WTC11 (cell line): Measurements from ENCODE around the gene CTAGE1. TPM values are rescaled to one million over a fixed set of nuclear protein-coding genes. Genes with fewer than 3 reads are reported as not detected.

Experiments used
- ATAC-seq: fragments of 200-7000 bp; cut with Tn5 transposase; 2 replicates; pipeline ENCODE4 v1.10.0; 2021; ENCODE audit warnings: mild to moderate bottlenecking, moderate library complexity
- CTCF ChIA-PET: fragments of 300-600 bp; sonication (Branson Sonifier 250); formaldehyde crosslinking; loops from one replicate; lab custom pipeline; 2021; ENCODE audit warnings: antibody characterized with exemption; lab: Charles Lee
- POLR2A ChIA-PET: fragments of 350-600 bp; sonication (Branson Sonifier 250); formaldehyde crosslinking; loops from one replicate; lab custom pipeline; 2021; ENCODE audit warnings: antibody characterized with exemption; lab: Charles Lee
- DNase-seq: peaks from one replicate; pipeline ENCODE4 v3.0.0; 2021; ENCODE audit warnings: low spot score
- H3K27ac Mint-ChIP-seq: 2 replicates; pipeline ENCODE4 v1.8.0; 2021; ENCODE audit warnings: mixed read lengths
- H3K27me3 Mint-ChIP-seq: 2 replicates; pipeline ENCODE4 v1.8.0; 2021; ENCODE audit warnings: low read depth, mild to moderate bottlenecking, moderate library complexity, mixed read lengths
- H3K36me3 Mint-ChIP-seq: 2 replicates; pipeline ENCODE4 v1.8.0; 2021; ENCODE audit warnings: mixed read lengths
- H3K4me1 Mint-ChIP-seq: 2 replicates; pipeline ENCODE4 v1.8.0; 2022; ENCODE audit warnings: mixed read lengths
- H3K4me3 Mint-ChIP-seq: 2 replicates; pipeline ENCODE4 v1.8.0; 2021; ENCODE audit warnings: mild to moderate bottlenecking, moderate library complexity, mixed read lengths
- H3K9me3 Mint-ChIP-seq: 2 replicates; pipeline ENCODE4 v1.8.0; 2021; ENCODE audit warnings: mixed read lengths
- AR ChIP-seq: fragments of 250-450 bp; sonication (Bioruptor Pico); IDR thresholded peaks from 2 replicates; pipeline ENCODE4 v1.9.0; 2021; ENCODE audit warnings: mild to moderate bottlenecking
- ATF1 ChIP-seq: sonication (generic); formaldehyde crosslinking; IDR thresholded peaks from 2 replicates; pipeline ENCODE4 v1.8.1; 2023; ENCODE audit warnings: mild to moderate bottlenecking, moderate library complexity, missing genetic modification reagents
- ATF3 ChIP-seq: sonication (generic); formaldehyde crosslinking; conservative IDR thresholded peaks from 2 replicates; pipeline ENCODE4 v1.8.1; 2022; ENCODE audit warnings: mild to moderate bottlenecking, missing genetic modification reagents
- CREM ChIP-seq: sonication (generic); formaldehyde crosslinking; IDR thresholded peaks from 2 replicates; pipeline ENCODE4 v1.8.1; 2022; ENCODE audit warnings: mild to moderate bottlenecking, missing genetic modification reagents, moderate library complexity
- E2F1 ChIP-seq: sonication (generic); formaldehyde crosslinking; IDR thresholded peaks from 2 replicates; pipeline ENCODE4 v1.8.0; 2022; ENCODE audit warnings: mild to moderate bottlenecking, missing genetic modification reagents
- E2F4 ChIP-seq: sonication (generic); formaldehyde crosslinking; IDR thresholded peaks from 2 replicates; pipeline ENCODE4 v1.8.1; 2022; ENCODE audit warnings: low read depth, mild to moderate bottlenecking, moderate library complexity, missing genetic modification reagents, borderline replicate concordance
- EMX1 ChIP-seq: fragments of 250-450 bp; sonication (Bioruptor Pico); IDR thresholded peaks from 2 replicates; pipeline ENCODE4 v1.8.0; 2021; ENCODE audit warnings: mild to moderate bottlenecking
- ERG ChIP-seq: fragments of 250-450 bp; sonication (Bioruptor Pico); IDR thresholded peaks from 2 replicates; pipeline ENCODE4 v1.8.0; 2021; ENCODE audit warnings: mild to moderate bottlenecking
- FOXJ3 ChIP-seq: sonication (generic); formaldehyde crosslinking; IDR thresholded peaks from 2 replicates; pipeline ENCODE4 v1.9.0; 2021; ENCODE audit warnings: missing genetic modification reagents, mild to moderate bottlenecking, borderline replicate concordance
- FOXK1 ChIP-seq: sonication (generic); formaldehyde crosslinking; IDR thresholded peaks from 2 replicates; pipeline ENCODE4 v1.8.0; 2022; ENCODE audit warnings: mild to moderate bottlenecking, moderate library complexity, missing genetic modification reagents
- KAT7 ChIP-seq: sonication (generic); formaldehyde crosslinking; IDR thresholded peaks from 2 replicates; pipeline ENCODE4 v1.8.1; 2023; ENCODE audit warnings: missing genetic modification reagents, mild to moderate bottlenecking, borderline replicate concordance
- NFE2L1 ChIP-seq: sonication (generic); formaldehyde crosslinking; IDR thresholded peaks from 2 replicates; pipeline ENCODE4 v1.8.1; 2023; ENCODE audit warnings: missing genetic modification reagents
- NFYB ChIP-seq: sonication (generic); formaldehyde crosslinking; conservative IDR thresholded peaks from 2 replicates; pipeline ENCODE4 v1.8.0; 2022; ENCODE audit warnings: low read depth, missing genetic modification reagents
- NR1H2 ChIP-seq: sonication (generic); formaldehyde crosslinking; IDR thresholded peaks from 2 replicates; pipeline ENCODE4 v1.9.0; 2021; ENCODE audit warnings: mild to moderate bottlenecking, moderate library complexity, missing genetic modification reagents
- NR3C1 ChIP-seq: sonication (generic); formaldehyde crosslinking; conservative IDR thresholded peaks from 2 replicates; pipeline ENCODE4 v1.8.1; 2023; ENCODE audit warnings: low read depth, mild to moderate bottlenecking, missing genetic modification reagents
- USF1 ChIP-seq: sonication (generic); formaldehyde crosslinking; IDR thresholded peaks from 2 replicates; pipeline ENCODE4 v1.8.0; 2022; ENCODE audit warnings: mild to moderate bottlenecking, missing genetic modification reagents
- ZMAT4 ChIP-seq: fragments of 250-450 bp; sonication (Bioruptor Pico); IDR thresholded peaks from 2 replicates; pipeline ENCODE4 v1.9.0; 2021; ENCODE audit warnings: mild to moderate bottlenecking
- ZNF121 ChIP-seq: sonication (generic); formaldehyde crosslinking; IDR thresholded peaks from 2 replicates; pipeline ENCODE4 v1.8.0; 2023; ENCODE audit warnings: missing genetic modification reagents
- ZNF232 ChIP-seq: sonication (generic); formaldehyde crosslinking; IDR thresholded peaks from 2 replicates; pipeline ENCODE4 v1.8.0; 2022; ENCODE audit warnings: mild to moderate bottlenecking, missing genetic modification reagents
- ZNF263 ChIP-seq: sonication (generic); formaldehyde crosslinking; IDR thresholded peaks from 2 replicates; pipeline ENCODE4 v1.8.1; 2022; ENCODE audit warnings: low read depth, mild to moderate bottlenecking, moderate library complexity, missing genetic modification reagents
- ZNF532 ChIP-seq: fragments of 250-450 bp; sonication (Bioruptor Pico); IDR thresholded peaks from 2 replicates; pipeline ENCODE4 v1.9.0; 2021; ENCODE audit warnings: mild to moderate bottlenecking, borderline replicate concordance
- total RNA-seq: library from RNA; stranded (reverse); gene quantifications from 3 replicates; pipeline ENCODE4 v1.2.3, GENCODE V29; 2021

Gene CTAGE1
- total RNA-seq, 1 experiment from 2014 or later: not detected

- no peak overlapping the region for H3K27ac Mint-ChIP-seq
- CTCF ChIA-PET: no interaction called here
- no peaks in the 10 kb centered on the region for H3K36me3 Mint-ChIP-seq
- H3K27me3 Mint-ChIP-seq: no peaks in the 10 kb centered on the region
- TF ChIP-seq EMX1 (CRISPR knock-in tag) (no peak), CREM (CRISPR knock-in tag) (no peak), KAT7 (CRISPR knock-in tag) (no peak), NR1H2 (CRISPR knock-in tag) (no peak), USF1 (CRISPR knock-in tag) (no peak), ZNF263 (CRISPR knock-in tag) (no peak)
- H3K4me3 Mint-ChIP-seq: no peak overlapping the region
- POLR2A ChIA-PET: no interaction called here
- no peaks in the 10 kb centered on the region for H3K4me1 Mint-ChIP-seq
- ATAC-seq (no peak), DNase-seq (no peak)
- H3K9me3 Mint-ChIP-seq: peaks cover 3% of the 10 kb centered on the region; the same call in 1 of the 2 replicates
Measured at GRCh38 chr18:22367303-22367702, 50.4 kb downstream of the CTAGE1 start.

GRCh38 chr18:22363867-22364463, 53.8 kb downstream of the CTAGE1 start:
- Mint-ChIP-seq H3K4me1 (no peaks in the 10 kb centered on the region), H3K9me3 (no peaks in the 10 kb centered on the region), H3K27ac (no peak overlapping the region), H3K36me3 (no peaks in the 10 kb centered on the region), H3K4me3 (no peak overlapping the region), H3K27me3 (peaks cover 5% of the 10 kb centered on the region; the same call in 1 of the 2 replicates)
- CTCF ChIA-PET: interaction anchor here (0.8 to 1.6 kb wide), 4 partner anchors 15 to 199 kb away, joined by 3 to 7 read pairs (median 4); no protein-coding TSS in a partner anchor
- DNase-seq: no peak
- TF ChIP-seq AR (no peak), ERG (CRISPR knock-in tag) (no peak), NR3C1 (CRISPR knock-in tag) (no peak), ZNF263 (CRISPR knock-in tag) (no peak), FOXK1 (no peak), FOXJ3 (CRISPR knock-in tag) (no peak), E2F1 (CRISPR knock-in tag) (no peak), ZNF532 (no peak), ATF3 (CRISPR knock-in tag) (no peak), ZMAT4 (CRISPR knock-in tag) (no peak), ZNF232 (CRISPR knock-in tag) (no peak), NFYB (no peak), NR1H2 (CRISPR knock-in tag) (no peak), NFE2L1 (CRISPR knock-in tag) (no peak), ATF1 (CRISPR knock-in tag) (no peak), E2F4 (CRISPR knock-in tag) (no peak), ZNF121 (CRISPR knock-in tag) (no peak)
- no peak for ATAC-seq
- POLR2A ChIA-PET: no interaction called here
